Spleen (tissue), 7 donors: ENCODE data around the gene PDZD11.

Experiments
- CTCF ChIP-seq, 11 experiments: fragments of 200-600 bp in 7 of 11; fragments of 450-650 bp in 4 of 11; sonication (generic) in 4 of 11; IDR thresholded peaks in 8 of 11; conservative IDR thresholded peaks in 3 of 11; 1 replicate in 7 of 11; 2 replicates in 4 of 11; pipeline versions ENCODE4 v1.4.0 to v1.8.0; 2016 to 2021; ENCODE audit warnings: antibody characterized with exemption in 11 of 11, inconsistent platforms in 4 of 11, mild to moderate bottlenecking in 1 of 11
- POLR2A ChIP-seq, 3 donors: fragments of 450-650 bp; IDR thresholded peaks; one replicate each; pipeline ENCODE4 v1.5.1; 2017; ENCODE audit warnings: antibody characterized with exemption in 3 of 3, mild to moderate bottlenecking in 1 of 3
- donor health status: DM: no; HTN: no; CAD: no; lungs with moderate emphysema.
- donor health status: DM: no; HTN: no; CAD: no.
- donor health status: DM: no; HTN: no; CAD: no.

DNA sequence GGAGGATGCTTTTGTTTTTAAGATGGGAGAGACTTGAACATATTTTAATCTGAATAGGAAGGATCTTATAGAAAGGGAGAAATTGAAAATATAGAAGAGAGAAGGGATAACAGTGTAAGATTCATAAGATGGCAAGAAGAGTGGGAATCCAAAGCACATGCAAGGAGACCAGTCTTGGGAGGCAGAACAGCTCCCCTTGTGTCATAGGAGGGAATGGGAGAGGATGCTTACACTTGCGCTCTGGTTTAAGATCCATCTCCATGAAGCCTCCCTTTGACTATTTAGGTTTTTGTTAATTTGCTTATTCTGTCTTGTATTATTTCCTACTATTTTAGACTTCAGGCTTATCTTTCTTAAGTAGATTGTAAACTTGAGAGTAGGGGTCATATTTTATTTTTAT is 42.9 kb upstream of the PDZD11 start:
- TF ChIP-seq CTCF (IDR thresholded peaks at IDR 0.05 in 8 of 11, conservative IDR thresholded peaks at IDR 0.05 in 3 of 11) (no peak), POLR2A (IDR thresholded peaks at IDR 0.05) (no peak)
